H1 (cell line): ENCODE results near the gene RING1. TPM values are rescaled to one million over a fixed set of nuclear protein-coding genes. Genes with fewer than 3 reads are reported as not detected.

Source experiments
- CTCF ChIA-PET: fragments of 300-600 bp; sonication (Branson Sonifier 250); formaldehyde crosslinking; loops from one replicate; lab custom pipeline; 2021; ENCODE audit not compliant: partially characterized antibody; lab: Charles Lee
- POLR2A ChIA-PET: fragments of 300-600 bp; sonication (Branson Sonifier 250); formaldehyde crosslinking; loops from one replicate; lab custom pipeline; 2021; ENCODE audit warnings: inconsistent platforms; ENCODE audit not compliant: partially characterized antibody; lab: Charles Lee
- DNase-seq, 2 experiments: peaks; one replicate each; pipeline versions ENCODE4 v3.0.0 to v3.0.0-alpha.2; 2010 to 2022; ENCODE audit warnings: low spot score in 2 of 2, low read depth in 1 of 2, mixed read lengths in 1 of 2
- FAIRE-seq: peaks from 2 replicates; lab custom pipeline; 2011; peaks lifted over from hg19 to GRCh38; lab: Jason Lieb, UNC
- H2AFZ ChIP-seq: 2 replicates; pipeline ENCODE4 v1.8.1; 2012; ENCODE audit warnings: low read length, inconsistent platforms
- H2AK5ac ChIP-seq: 2 replicates; pipeline ENCODE4 v1.6.1; 2013; ENCODE audit warnings: low read depth, low read length
- H2BK120ac ChIP-seq: replicated peaks from 2 replicates; pipeline ENCODE3; 2013; ENCODE audit warnings: low read depth, low read length, inconsistent platforms
- H2BK12ac ChIP-seq: 2 replicates; pipeline ENCODE4 v1.6.1; 2013; ENCODE audit warnings: low read depth, low read length
- H2BK15ac ChIP-seq: 2 replicates; pipeline ENCODE4 v1.6.1; 2013; ENCODE audit warnings: low read length
- H2BK20ac ChIP-seq: 2 replicates; pipeline ENCODE4 v1.6.1; 2013; ENCODE audit warnings: low read length
- H2BK5ac ChIP-seq: 2 replicates; pipeline ENCODE4 v1.6.1; 2013; ENCODE audit warnings: low read depth, low read length
- H3K14ac ChIP-seq: 2 replicates; pipeline ENCODE4 v1.6.1; 2013; ENCODE audit warnings: inconsistent platforms; ENCODE audit not compliant: insufficient read length
- H3K18ac ChIP-seq: 2 replicates; pipeline ENCODE4 v1.6.1; 2013; ENCODE audit warnings: low read length; ENCODE audit errors: extremely low read depth
- H3K23ac ChIP-seq: 2 replicates; pipeline ENCODE4 v1.6.1; 2013; ENCODE audit warnings: inconsistent platforms; ENCODE audit not compliant: insufficient read length
- H3K23me2 ChIP-seq: 2 replicates; pipeline ENCODE4 v1.6.1; 2013; ENCODE audit warnings: low read depth, low read length
- H3K27ac ChIP-seq: 2 replicates; pipeline ENCODE4 v1.6.1; 2011; ENCODE audit warnings: low read depth, low read length, inconsistent platforms
- H3K27me3 ChIP-seq, 4 experiments: replicated peaks in 1 of 4; 1 replicate in 1 of 4; 2 replicates in 3 of 4; pipeline versions ENCODE4 v1.6.1 to v1.8.1; 2011 to 2013; ENCODE audit warnings: low read length in 3 of 4, mild to moderate bottlenecking in 3 of 4, inconsistent platforms in 2 of 4, mixed read lengths in 2 of 4, moderate library complexity in 1 of 4; ENCODE audit not compliant: control insufficient read depth in 3 of 4, insufficient read depth in 3 of 4; ENCODE audit errors: extremely low read depth in 1 of 4
- H3K36me3 ChIP-seq, 4 experiments: 2 replicates each; pipeline versions ENCODE4 v1.6.1 to v1.8.1; 2011 to 2013; ENCODE audit warnings: mild to moderate bottlenecking in 4 of 4, low read length in 3 of 4, moderate library complexity in 2 of 4, control low read depth in 1 of 4, inconsistent platforms in 1 of 4; ENCODE audit not compliant: insufficient read depth in 4 of 4, control insufficient read depth in 2 of 4
- H3K4ac ChIP-seq: replicated peaks from 2 replicates; pipeline ENCODE3; 2013; ENCODE audit warnings: low read length, low read depth, mixed read lengths, inconsistent platforms; ENCODE audit not compliant: insufficient read length
- H3K4me1 ChIP-seq, 4 experiments: replicated peaks in 1 of 4; 1 replicate in 1 of 4; 2 replicates in 3 of 4; pipeline versions ENCODE4 v1.6.1 to v1.8.1; 2011 to 2013; ENCODE audit warnings: low read length in 3 of 4, inconsistent platforms in 2 of 4, mixed read lengths in 1 of 4; ENCODE audit not compliant: insufficient read depth in 4 of 4, control insufficient read depth in 3 of 4
- H3K4me2 ChIP-seq, 2 experiments: 2 replicates each; pipeline versions ENCODE4 v1.6.1 to v1.8.1; 2011 to 2013; ENCODE audit warnings: low read depth in 2 of 2, low read length in 2 of 2, control low read depth in 1 of 2, inconsistent platforms in 1 of 2, mild to moderate bottlenecking in 1 of 2; ENCODE audit not compliant: insufficient read depth in 1 of 2
- H3K4me3 ChIP-seq, 4 experiments: fragments of 200-600, 300-600 bp in 1 of 4; sonication (generic), shearing (Covaris generic), sonication (Bioruptor Twin) in 1 of 4; 2 replicates each; pipeline versions ENCODE4 v1.5.1 to v1.8.1; 2011 to 2016; ENCODE audit warnings: low read length in 4 of 4, low read depth in 3 of 4, control low read depth in 2 of 4, inconsistent platforms in 2 of 4, mild to moderate bottlenecking in 2 of 4, mixed read lengths in 1 of 4, moderate library complexity in 1 of 4; ENCODE audit not compliant: insufficient read depth in 2 of 4; ENCODE audit errors: extremely low read depth in 1 of 4
- H3K56ac ChIP-seq: replicated peaks from 2 replicates; pipeline ENCODE3; 2013; ENCODE audit warnings: low read depth, mild to moderate bottlenecking, mixed read lengths, low read length, inconsistent platforms; ENCODE audit not compliant: insufficient read length
- H3K79me1 ChIP-seq: 2 replicates; pipeline ENCODE4 v1.6.1; 2013; ENCODE audit warnings: low read depth, low read length, control low read depth
- H3K79me2 ChIP-seq, 2 experiments: 2 replicates each; pipeline versions ENCODE4 v1.6.1 to v1.8.1; 2012 to 2013; ENCODE audit warnings: low read length in 2 of 2, mild to moderate bottlenecking in 2 of 2, inconsistent platforms in 1 of 2; ENCODE audit not compliant: insufficient read depth in 2 of 2, control insufficient read depth in 1 of 2
- H3K9ac ChIP-seq, 4 experiments: replicated peaks in 1 of 4; 1 replicate in 1 of 4; 2 replicates in 3 of 4; pipeline versions ENCODE4 v1.6.1 to v1.8.1; 2011 to 2013; ENCODE audit warnings: low read depth in 3 of 4, low read length in 3 of 4, control low read depth in 2 of 4, mild to moderate bottlenecking in 2 of 4, moderate library complexity in 2 of 4, inconsistent platforms in 1 of 4; ENCODE audit errors: extremely low read depth in 1 of 4
- H3K9me3 ChIP-seq, 2 experiments: 2 replicates each; pipeline versions ENCODE4 v1.6.1 to v1.8.1; 2012 to 2013; ENCODE audit warnings: mild to moderate bottlenecking in 2 of 2, moderate library complexity in 2 of 2, control low read depth in 1 of 2, inconsistent platforms in 1 of 2, low read depth in 1 of 2, low read length in 1 of 2, mixed read lengths in 1 of 2; ENCODE audit not compliant: insufficient read depth in 2 of 2
- H4K20me1 ChIP-seq, 2 experiments: replicated peaks in 1 of 2; 2 replicates each; pipeline versions ENCODE3 to v1.8.1; 2011 to 2013; ENCODE audit warnings: inconsistent platforms in 2 of 2, low read length in 2 of 2, mild to moderate bottlenecking in 1 of 2; ENCODE audit not compliant: insufficient read depth in 2 of 2, control insufficient read depth in 1 of 2
- H4K5ac ChIP-seq: 2 replicates; pipeline ENCODE4 v1.6.1; 2013; ENCODE audit warnings: low read length, low read depth, mixed read lengths, inconsistent platforms; ENCODE audit not compliant: insufficient read length
- H4K8ac ChIP-seq: 2 replicates; pipeline ENCODE4 v1.8.0; 2013; ENCODE audit warnings: mild to moderate bottlenecking, moderate library complexity, low read length, inconsistent platforms; ENCODE audit not compliant: insufficient read depth; ENCODE audit errors: extremely low read depth
- H4K91ac ChIP-seq: replicated peaks from 2 replicates; pipeline ENCODE3; 2013; ENCODE audit warnings: low read length, mixed read lengths, inconsistent platforms; ENCODE audit not compliant: insufficient read length
- CTCF ChIP-seq, 3 experiments: IDR thresholded peaks; 1 replicate in 2 of 3; 2 replicates in 1 of 3; pipeline versions ENCODE4 v1.5.1 to v1.6.1; 2011; ENCODE audit warnings: low read length in 3 of 3, mild to moderate bottlenecking in 3 of 3, inconsistent platforms in 2 of 3, low read depth in 1 of 3, moderate library complexity in 1 of 3; ENCODE audit not compliant: insufficient read depth in 1 of 3; ENCODE audit errors: control extremely low read depth in 1 of 3
- HDAC6 ChIP-seq: IDR thresholded peaks from one replicate; pipeline ENCODE4 v1.7.1; 2012; ENCODE audit warnings: low read depth, mild to moderate bottlenecking, inconsistent platforms, low read length, moderate library complexity
- RAD21 ChIP-seq, 2 experiments: IDR thresholded peaks in 1 of 2; conservative IDR thresholded peaks in 1 of 2; 2 replicates each; pipeline ENCODE4 v1.6.1; 2011; ENCODE audit warnings: low read depth in 2 of 2, low read length in 2 of 2, improper control_type of control experiment in 1 of 2, inconsistent platforms in 1 of 2, mild to moderate bottlenecking in 1 of 2, moderate library complexity in 1 of 2
- WGBS, 2 experiments: shearing (Covaris generic) in 1 of 2; methylation state at CpG; one replicate each; pipeline versions ENCODE4 v1.1.6 to v1.1.7; 2013 to 2015; ENCODE audit warnings: low lambda C conversion rate in 2 of 2, mixed read lengths in 2 of 2, inconsistent platforms in 1 of 2, low coverage in 1 of 2, missing lambda C conversion rate in 1 of 2; ENCODE audit not compliant: insufficient replicate concordance in 2 of 2, insufficient coverage in 1 of 2, insufficient read length in 1 of 2; ENCODE audit errors: extremely low coverage in 1 of 2, missing lambda C conversion rate in 1 of 2; 5-methylcytosine and 5-hydroxymethylcytosine counted together
- polyA plus RNA-seq, 7 experiments: library from polyadenylated mRNA; depleted of rRNA in 3 of 7; stranded (reverse) in 5 of 7; unstranded in 2 of 7; fragments of >200 nt in 5 of 7; fragments of 200-250 nt in 2 of 7; gene quantifications; 1 replicate in 5 of 7; 2 replicates in 1 of 7; 4 replicates in 1 of 7; pipeline versions ENCODE4 v1.2.1 to v1.2.3, GENCODE V29; 2011 to 2013; ENCODE audit warnings: missing spikeins in 2 of 7, mixed read lengths in 2 of 7
- total RNA-seq: library from RNA; stranded (reverse); fragmentation: NEBNext Ultra II Directional; extraction: Animal tissue kit (Norgen Biotek cat#: 25700); gene quantifications from 2 replicates; pipeline ENCODE4 v1.2.1, GENCODE V29; 2021

The RING1 gene
- total and polyA plus RNA-seq, 2 of the 8 experiments (the other 6 are each of a cell fraction or from before 2014, with no cell fraction given) = 16.4 to 26.0 TPM

DNA sequence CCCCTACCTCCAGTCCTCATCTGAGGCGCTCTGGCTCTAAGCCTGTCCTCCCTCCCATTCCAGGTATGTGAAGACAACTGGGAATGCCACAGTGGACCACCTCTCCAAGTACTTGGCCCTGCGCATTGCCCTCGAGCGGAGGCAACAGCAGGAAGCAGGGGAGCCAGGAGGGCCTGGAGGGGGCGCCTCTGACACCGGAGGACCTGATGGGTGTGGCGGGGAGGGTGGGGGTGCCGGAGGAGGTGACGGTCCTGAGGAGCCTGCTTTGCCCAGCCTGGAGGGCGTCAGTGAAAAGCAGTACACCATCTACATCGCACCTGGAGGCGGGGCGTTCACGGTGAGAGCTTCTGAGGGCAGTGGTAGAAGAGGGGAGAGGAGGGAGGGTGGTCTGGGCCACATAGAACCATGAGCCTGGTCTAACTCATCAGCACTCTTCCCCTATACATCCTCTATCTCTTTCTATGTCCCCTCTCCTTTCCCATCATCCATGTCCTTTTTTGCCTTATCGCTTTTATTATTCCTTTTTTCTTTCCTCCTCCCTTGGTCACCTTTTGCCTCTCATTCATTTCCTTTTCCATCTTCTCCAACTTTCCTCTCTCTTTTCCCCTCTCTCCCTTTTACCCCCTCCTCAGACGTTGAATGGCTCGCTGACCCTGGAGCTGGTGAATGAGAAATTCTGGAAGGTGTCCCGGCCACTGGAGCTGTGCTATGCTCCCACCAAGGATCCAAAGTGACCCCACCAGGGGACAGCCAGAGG is 3.5 kb downstream of the RING1 start:
- POLR2A ChIA-PET = interaction anchor here (0.7 to 2.3 kb wide), 11 partner anchors 8 to 241 kb away, joined by 3 to 13 read pairs (median 3); partner anchors contain the start of genes B3GALT4, HSD17B8, RPS18 and VPS52
- no peak overlapping the region for H3K4me3 ChIP-seq
- 48% methylated on average over 18 of the region's 18 CpGs; no CpG with 5 or more reads in 1 of the 2 experiments for WGBS, 2 experiments

More for the DNA sequence above, 3.5 kb downstream of the RING1 start:
- Histone ChIP-seq H2BK12ac (no peak overlapping the region), H2BK5ac (no peak overlapping the region), H3K23me2 (peaks cover 24% of the 10 kb centered on the region; the same call in 1 of the 2 replicates), H3K4me1 (peaks cover 0 to 13% (median 6%) of the 10 kb centered on the region in 4 experiments; a peak in 6 of 7 replicates), H3K79me1 (no peaks in the 10 kb centered on the region; the same call in 1 of the 2 replicates), H3K27ac (no peak overlapping the region), H3K23ac (no peak overlapping the region), H3K9ac (no peak overlapping the region), H4K8ac (no peak overlapping the region), H4K91ac (no peak overlapping the region), H4K20me1 (peaks cover 2 to 16% of the 10 kb centered on the region in 2 experiments), H4K5ac (no peak overlapping the region), H3K14ac (no peak overlapping the region), H3K4me2 (no peak overlapping the region; a peak in 2 of 4 replicates), H3K27me3 (peaks cover 32 to 70% (median 63%) of the 10 kb centered on the region in 4 experiments), H3K79me2 (no peaks in the 10 kb centered on the region), H3K18ac (no peak overlapping the region), H2BK20ac (no peak overlapping the region), H3K56ac (no peak overlapping the region), H2BK15ac (no peak overlapping the region), H3K4ac (no peak overlapping the region), H3K9me3 (no peaks in the 10 kb centered on the region), H3K36me3 (peaks cover 2 to 7% (median 4%) of the 10 kb centered on the region in 4 experiments; a peak in 3 of 8 replicates), H2BK120ac (no peak overlapping the region), H2AK5ac (no peak overlapping the region), H2AFZ (no peak overlapping the region)
- FAIRE-seq = no peak
- TF ChIP-seq CTCF (IDR thresholded peaks at IDR 0.05; ENCODE audit: control extremely low read depth in 1 of 3, insufficient read depth in 1 of 3, low read depth in 1 of 3, low read length in 3 of 3) (peak in 2 of 3 experiments; percentile 39 to 43; a peak in 3 of 4 replicates), HDAC6 (no peak), RAD21 (IDR thresholded peaks at IDR 0.05 in 1 of 2, conservative IDR thresholded peaks at IDR 0.05 in 1 of 2; ENCODE audit: low read depth in 2 of 2, low read length in 2 of 2) (peak; percentile 25 to 28; a peak in 2 of 4 replicates)
- CTCF ChIA-PET = interaction anchor here (0.5 to 6.3 kb wide), 11 partner anchors 14 to 258 kb away, joined by 3 to 60 read pairs (median 3); no protein-coding TSS in a partner anchor
- DNase-seq = peak in 1 of 2 experiments; percentile 74
